ENCODE data around the gene FKBP6. TPM values are rescaled to one million over a fixed set of nuclear protein-coding genes. Genes with fewer than 3 reads are reported as not detected.

Gene FKBP6
- total and polyA plus RNA-seq, 9 of the 15 experiments (the other 6 are each of a cell fraction or from before 2014, with no cell fraction given), result not detected

DNA sequence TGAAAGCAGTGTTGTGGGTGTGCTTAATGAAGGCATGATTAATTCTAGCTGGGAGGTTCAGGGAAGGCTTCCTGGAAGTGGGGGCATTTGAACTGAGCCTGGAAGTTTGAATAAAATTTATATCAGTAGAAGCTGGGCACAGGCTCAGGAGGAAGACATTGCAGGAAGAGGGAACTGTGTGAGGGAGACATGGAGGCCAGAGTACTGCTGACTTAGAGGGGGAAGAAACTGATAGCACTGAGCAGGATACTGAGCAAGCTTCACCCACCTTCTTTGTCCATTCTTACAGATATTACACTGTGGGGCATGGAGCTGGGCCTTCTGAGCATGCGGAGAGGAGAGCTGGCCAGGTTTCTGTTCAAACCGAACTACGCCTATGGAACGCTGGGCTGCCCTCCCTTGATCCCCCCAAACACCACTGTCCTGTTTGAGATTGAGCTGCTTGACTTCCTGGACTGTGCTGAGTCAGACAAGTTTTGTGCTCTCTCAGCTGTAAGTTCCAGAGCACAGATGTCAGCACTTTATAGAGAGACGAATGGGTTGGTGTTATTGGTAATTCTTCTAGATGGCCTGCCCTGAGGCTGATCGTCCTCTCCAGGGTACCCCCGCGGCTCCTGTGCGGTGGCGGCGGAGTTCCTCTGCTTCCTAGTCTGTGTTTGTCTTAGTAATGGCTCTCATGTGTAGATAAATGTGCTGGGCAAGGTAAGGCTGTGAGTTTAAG, 2.1 kb downstream of the FKBP6 start (continued):
- TF ChIP-seq, protein P1, sequence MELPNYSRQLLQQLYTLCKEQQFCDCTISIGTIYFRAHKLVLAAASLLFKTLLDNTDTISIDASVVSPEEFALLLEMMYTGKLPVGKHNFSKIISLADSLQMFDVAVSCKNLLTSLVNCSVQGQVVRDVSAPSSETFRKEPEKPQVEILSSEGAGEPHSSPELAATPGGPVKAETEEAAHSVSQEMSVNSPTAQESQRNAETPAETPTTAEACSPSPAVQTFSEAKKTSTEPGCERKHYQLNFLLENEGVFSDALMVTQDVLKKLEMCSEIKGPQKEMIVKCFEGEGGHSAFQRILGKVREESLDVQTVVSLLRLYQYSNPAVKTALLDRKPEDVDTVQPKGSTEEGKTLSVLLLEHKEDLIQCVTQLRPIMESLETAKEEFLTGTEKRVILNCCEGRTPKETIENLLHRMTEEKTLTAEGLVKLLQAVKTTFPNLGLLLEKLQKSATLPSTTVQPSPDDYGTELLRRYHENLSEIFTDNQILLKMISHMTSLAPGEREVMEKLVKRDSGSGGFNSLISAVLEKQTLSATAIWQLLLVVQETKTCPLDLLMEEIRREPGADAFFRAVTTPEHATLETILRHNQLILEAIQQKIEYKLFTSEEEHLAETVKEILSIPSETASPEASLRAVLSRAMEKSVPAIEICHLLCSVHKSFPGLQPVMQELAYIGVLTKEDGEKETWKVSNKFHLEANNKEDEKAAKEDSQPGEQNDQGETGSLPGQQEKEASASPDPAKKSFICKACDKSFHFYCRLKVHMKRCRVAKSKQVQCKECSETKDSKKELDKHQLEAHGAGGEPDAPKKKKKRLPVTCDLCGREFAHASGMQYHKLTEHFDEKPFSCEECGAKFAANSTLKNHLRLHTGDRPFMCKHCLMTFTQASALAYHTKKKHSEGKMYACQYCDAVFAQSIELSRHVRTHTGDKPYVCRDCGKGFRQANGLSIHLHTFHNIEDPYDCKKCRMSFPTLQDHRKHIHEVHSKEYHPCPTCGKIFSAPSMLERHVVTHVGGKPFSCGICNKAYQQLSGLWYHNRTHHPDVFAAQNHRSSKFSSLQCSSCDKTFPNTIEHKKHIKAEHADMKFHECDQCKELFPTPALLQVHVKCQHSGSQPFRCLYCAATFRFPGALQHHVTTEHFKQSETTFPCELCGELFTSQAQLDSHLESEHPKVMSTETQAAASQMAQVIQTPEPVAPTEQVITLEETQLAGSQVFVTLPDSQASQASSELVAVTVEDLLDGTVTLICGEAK (IDR thresholded peaks at IDR 0.05), result no peak
- TF ChIP-seq, protein P1 (CRISPR knock-in tag; IDR thresholded peaks at IDR 0.05), result no peak
- TF ChIP-seq, protein P2, sequence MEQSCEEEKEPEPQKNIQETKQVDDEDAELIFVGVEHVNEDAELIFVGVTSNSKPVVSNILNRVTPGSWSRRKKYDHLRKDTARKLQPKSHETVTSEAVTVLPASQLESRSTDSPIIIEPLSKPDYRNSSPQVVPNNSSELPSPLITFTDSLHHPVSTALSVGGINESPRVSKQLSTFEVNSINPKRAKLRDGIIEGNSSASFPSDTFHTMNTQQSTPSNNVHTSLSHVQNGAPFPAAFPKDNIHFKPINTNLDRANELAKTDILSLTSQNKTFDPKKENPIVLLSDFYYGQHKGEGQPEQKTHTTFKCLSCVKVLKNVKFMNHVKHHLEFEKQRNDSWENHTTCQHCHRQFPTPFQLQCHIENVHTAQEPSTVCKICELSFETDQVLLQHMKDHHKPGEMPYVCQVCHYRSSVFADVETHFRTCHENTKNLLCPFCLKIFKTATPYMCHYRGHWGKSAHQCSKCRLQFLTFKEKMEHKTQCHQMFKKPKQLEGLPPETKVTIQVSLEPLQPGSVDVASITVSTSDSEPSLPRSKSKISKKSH (CRISPR knock-in tag; IDR thresholded peaks at IDR 0.05), result no peak
- TF ChIP-seq ATF1 (CRISPR knock-in tag; IDR thresholded peaks at IDR 0.05), result no peak
- no peak for TF ChIP-seq ATF1 (tag; IDR thresholded peaks at IDR 0.05)
- TF ChIP-seq TAF15 (IDR thresholded peaks at IDR 0.05; ENCODE audit: low read depth, low read length), result no peak
- no peak for TF ChIP-seq IFI16 (CRISPR knock-in tag; IDR thresholded peaks at IDR 0.05)
- TF ChIP-seq C11orf30 (IDR thresholded peaks at IDR 0.05; ENCODE audit: low read depth), result peak; percentile 57
- no peak for TF ChIP-seq SIN3B (IDR thresholded peaks at IDR 0.05; ENCODE audit: low read depth)
- TF ChIP-seq SREBF1 (IDR thresholded peaks at IDR 0.05; ENCODE audit: borderline replicate concordance, low read depth, low read length), result no peak
- TF ChIP-seq TFAM (CRISPR knock-in tag; conservative IDR thresholded peaks at IDR 0.05), result no peak
- TF ChIP-seq MAFK (IDR thresholded peaks at IDR 0.05; ENCODE audit: low read length), result peak; percentile 11; the same call in 1 of the 2 replicates
- TF ChIP-seq ZNF197 (CRISPR knock-in tag; IDR thresholded peaks at IDR 0.05; ENCODE audit: low read depth), result no peak
- TF ChIP-seq BDP1 (IDR thresholded peaks at IDR 0.05; ENCODE audit: insufficient read depth, insufficient read length), result no peak
- TF ChIP-seq, protein P3, sequence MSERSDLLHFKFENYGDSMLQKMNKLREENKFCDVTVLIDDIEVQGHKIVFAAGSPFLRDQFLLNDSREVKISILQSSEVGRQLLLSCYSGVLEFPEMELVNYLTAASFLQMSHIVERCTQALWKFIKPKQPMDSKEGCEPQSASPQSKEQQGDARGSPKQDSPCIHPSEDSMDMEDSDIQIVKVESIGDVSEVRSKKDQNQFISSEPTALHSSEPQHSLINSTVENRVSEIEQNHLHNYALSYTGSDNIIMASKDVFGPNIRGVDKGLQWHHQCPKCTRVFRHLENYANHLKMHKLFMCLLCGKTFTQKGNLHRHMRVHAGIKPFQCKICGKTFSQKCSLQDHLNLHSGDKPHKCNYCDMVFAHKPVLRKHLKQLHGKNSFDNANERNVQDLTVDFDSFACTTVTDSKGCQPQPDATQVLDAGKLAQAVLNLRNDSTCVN (CRISPR knock-in tag; IDR thresholded peaks at IDR 0.05), result no peak
- TF ChIP-seq ZFP36 (IDR thresholded peaks at IDR 0.05; ENCODE audit: low read depth, low read length, partially characterized antibody), result peak; percentile 26
- TF ChIP-seq BRD9 (IDR thresholded peaks at IDR 0.05; ENCODE audit: low read depth, partially characterized antibody), result no peak
